Keratinocyte (primary cell): Measurements from ENCODE around the gene MFSD1. TPM values are rescaled to one million over a fixed set of nuclear protein-coding genes. Genes with fewer than 3 reads are reported as not detected.

Experiments used
- DNase-seq: peaks from one replicate; pipeline ENCODE4 v3.0.0-alpha.2; 2011; ENCODE audit warnings: low read depth, missing footprints, low spot score
- FAIRE-seq: peaks from 2 replicates; lab custom pipeline; 2011; peaks lifted over from hg19 to GRCh38; lab: Jason Lieb, UNC
- H2AFZ ChIP-seq: 2 replicates; pipeline ENCODE4 v1.6.0; 2012; ENCODE audit warnings: low read length, control low read depth, inconsistent platforms; ENCODE audit not compliant: control insufficient read depth
- H3K27ac ChIP-seq: 2 replicates; pipeline ENCODE4 v1.5.1; 2011; ENCODE audit warnings: low read length; ENCODE audit not compliant: control insufficient read depth, insufficient read depth
- H3K27me3 ChIP-seq: 3 replicates; pipeline ENCODE4 v1.6.0; 2011; ENCODE audit warnings: low read length; ENCODE audit not compliant: control insufficient read depth, insufficient read depth; ENCODE audit errors: extremely low read depth
- H3K36me3 ChIP-seq, 2 experiments: 2 replicates in 1 of 2; 3 replicates in 1 of 2; pipeline ENCODE4 v1.5.1; 2011; ENCODE audit warnings: low read length in 2 of 2, mild to moderate bottlenecking in 1 of 2; ENCODE audit not compliant: control insufficient read depth in 2 of 2, insufficient read depth in 2 of 2; ENCODE audit errors: extremely low read depth in 1 of 2
- H3K4me1 ChIP-seq: 3 replicates; pipeline ENCODE4 v1.5.1; 2011; ENCODE audit warnings: low read length; ENCODE audit not compliant: control insufficient read depth, insufficient read depth; ENCODE audit errors: extremely low read depth
- H3K4me2 ChIP-seq: 3 replicates; pipeline ENCODE4 v1.6.0; 2011; ENCODE audit warnings: low read depth, low read length; ENCODE audit not compliant: control insufficient read depth, insufficient read depth; ENCODE audit errors: extremely low read depth
- H3K4me3 ChIP-seq, 3 experiments: fragments of 200-600 bp in 1 of 3; sonication (generic) in 1 of 3; 2 replicates in 2 of 3; 3 replicates in 1 of 3; pipeline ENCODE4 v1.5.1; 2011 to 2016; ENCODE audit warnings: low read length in 3 of 3, mild to moderate bottlenecking in 3 of 3, control low read depth in 2 of 3, inconsistent platforms in 1 of 3, low read depth in 1 of 3, mixed read lengths in 1 of 3, mixed run types in 1 of 3, moderate library complexity in 1 of 3; ENCODE audit not compliant: control insufficient read depth in 2 of 3, insufficient read depth in 2 of 3; ENCODE audit errors: extremely low read depth in 1 of 3
- H3K79me2 ChIP-seq: 2 replicates; pipeline ENCODE4 v1.6.0; 2012; ENCODE audit warnings: low read length; ENCODE audit not compliant: control insufficient read depth, insufficient read depth
- H3K9ac ChIP-seq: 3 replicates; pipeline ENCODE4 v1.6.0; 2011; ENCODE audit warnings: low read length; ENCODE audit not compliant: control insufficient read depth, insufficient read depth; ENCODE audit errors: extremely low read depth
- H3K9me1 ChIP-seq: 3 replicates; pipeline ENCODE4 v1.6.0; 2011; ENCODE audit warnings: low read length; ENCODE audit not compliant: control insufficient read depth, insufficient read depth; ENCODE audit errors: extremely low read depth
- H3K9me3 ChIP-seq: 2 replicates; pipeline ENCODE4 v1.5.1; 2012; ENCODE audit warnings: low read depth, low read length; ENCODE audit not compliant: control insufficient read depth
- H4K20me1 ChIP-seq: 3 replicates; pipeline ENCODE4 v1.6.0; 2011; ENCODE audit warnings: low read length; ENCODE audit not compliant: control insufficient read depth, insufficient read depth; ENCODE audit errors: extremely low read depth
- EZH2 ChIP-seq: IDR thresholded peaks from one replicate; pipeline ENCODE4 v1.6.1; 2012; ENCODE audit warnings: inconsistent platforms, mild to moderate bottlenecking, low read length, moderate library complexity
- dilution Hi-C: fragments of 300-500 bp; cut with MboI; formaldehyde crosslinking; loops from one replicate; pipeline ENCODE4 v1.7.0; 2020; ENCODE audit warnings: low sequenced_read_pairs; ENCODE audit not compliant: extremely low pct_ligation_motif_present
- polyA plus RNA-seq, 5 experiments: library from polyadenylated mRNA; depleted of rRNA in 3 of 5; stranded (reverse) in 3 of 5; stranded (forward) in 1 of 5; unstranded in 1 of 5; fragments of >200 nt; gene quantifications; 1 replicate in 1 of 5; 2 replicates in 3 of 5; 3 replicates in 1 of 5; pipeline versions ENCODE4 v1.2.1 to v1.2.3, GENCODE V29; 2011 to 2012; ENCODE audit warnings: missing spikeins in 2 of 5, low read depth in 1 of 5, low replicate concordance in 1 of 5
- TF ChIP-seq, protein P1 (sequence below), 3 experiments: IDR thresholded peaks in 1 of 3; conservative IDR thresholded peaks in 1 of 3; optimal IDR thresholded peaks in 1 of 3; 2 replicates in 2 of 3; 3 replicates in 1 of 3; pipeline versions ENCODE3 to v1.5.1; 2011; ENCODE audit warnings: low read length in 3 of 3, mild to moderate bottlenecking in 3 of 3, moderate library complexity in 2 of 3, control low read depth in 1 of 3, inconsistent platforms in 1 of 3; ENCODE audit not compliant: insufficient read depth in 2 of 3; ENCODE audit errors: extremely low read depth in 1 of 3

MFSD1 gene
- polyA plus RNA-seq, 1 donor (not counting 4 experiments of a cell fraction or from before 2014, with no cell fraction given): 49.8 TPM

DNA sequence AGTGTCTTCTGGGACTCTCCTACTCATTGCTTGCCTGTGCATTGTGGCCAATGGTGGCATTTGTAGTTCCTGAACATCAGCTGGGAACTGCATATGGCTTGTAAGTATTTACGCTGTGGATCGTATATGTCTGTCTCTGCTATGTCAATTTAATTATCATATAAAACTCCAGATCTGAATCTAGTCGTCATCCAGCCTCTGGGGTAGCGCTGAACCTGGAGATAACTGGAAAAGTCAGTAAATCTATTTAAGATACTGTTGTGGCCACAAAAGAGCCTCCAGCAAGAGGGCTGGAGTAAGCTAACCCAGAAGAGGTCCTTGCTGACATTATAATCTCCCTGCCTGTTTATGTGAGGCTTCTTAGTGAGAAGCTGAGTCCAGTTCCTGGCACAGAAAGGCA, 21.6 kb downstream of the MFSD1 start:
- no peak for FAIRE-seq

DNA sequence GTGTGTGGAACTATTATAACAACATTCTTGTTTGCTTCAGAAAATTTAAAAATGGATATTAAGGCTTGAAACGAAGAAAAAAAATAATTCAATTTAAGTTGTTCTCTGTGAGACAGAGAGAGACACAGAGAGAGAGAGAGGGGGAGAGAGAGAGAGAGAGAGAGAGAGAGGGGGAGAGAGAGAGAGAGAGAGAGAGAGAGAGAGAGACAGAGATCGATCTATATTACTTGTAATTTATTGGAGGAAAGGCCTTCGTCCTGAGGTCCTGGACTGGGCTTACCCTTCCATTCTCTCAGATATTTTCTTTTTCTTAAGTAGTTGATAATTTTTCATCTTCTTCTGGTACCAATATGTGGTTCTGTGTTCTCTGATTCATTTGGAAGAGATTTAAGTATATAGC, 25.9 kb downstream of the MFSD1 start:
- Histone ChIP-seq H3K9ac (no peak overlapping the region), H3K79me2 (no peaks in the 10 kb centered on the region), H2AFZ (no peak overlapping the region), H3K9me3 (no peaks in the 10 kb centered on the region), H3K4me3 (no peak overlapping the region), H3K36me3 (peaks cover 0 to 11% of the 10 kb centered on the region in 2 experiments), H3K9me1 (no peaks in the 10 kb centered on the region), H3K4me1 (no peaks in the 10 kb centered on the region), H4K20me1 (no peaks in the 10 kb centered on the region), H3K4me2 (no peak overlapping the region), H3K27me3 (no peaks in the 10 kb centered on the region), H3K27ac (no peak overlapping the region)
- no peak for DNase-seq
- TF ChIP-seq, protein P1, sequence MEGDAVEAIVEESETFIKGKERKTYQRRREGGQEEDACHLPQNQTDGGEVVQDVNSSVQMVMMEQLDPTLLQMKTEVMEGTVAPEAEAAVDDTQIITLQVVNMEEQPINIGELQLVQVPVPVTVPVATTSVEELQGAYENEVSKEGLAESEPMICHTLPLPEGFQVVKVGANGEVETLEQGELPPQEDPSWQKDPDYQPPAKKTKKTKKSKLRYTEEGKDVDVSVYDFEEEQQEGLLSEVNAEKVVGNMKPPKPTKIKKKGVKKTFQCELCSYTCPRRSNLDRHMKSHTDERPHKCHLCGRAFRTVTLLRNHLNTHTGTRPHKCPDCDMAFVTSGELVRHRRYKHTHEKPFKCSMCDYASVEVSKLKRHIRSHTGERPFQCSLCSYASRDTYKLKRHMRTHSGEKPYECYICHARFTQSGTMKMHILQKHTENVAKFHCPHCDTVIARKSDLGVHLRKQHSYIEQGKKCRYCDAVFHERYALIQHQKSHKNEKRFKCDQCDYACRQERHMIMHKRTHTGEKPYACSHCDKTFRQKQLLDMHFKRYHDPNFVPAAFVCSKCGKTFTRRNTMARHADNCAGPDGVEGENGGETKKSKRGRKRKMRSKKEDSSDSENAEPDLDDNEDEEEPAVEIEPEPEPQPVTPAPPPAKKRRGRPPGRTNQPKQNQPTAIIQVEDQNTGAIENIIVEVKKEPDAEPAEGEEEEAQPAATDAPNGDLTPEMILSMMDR (optimal IDR thresholded peaks at IDR 0.05 in 1 of 3, IDR thresholded peaks at IDR 0.05 in 1 of 3, conservative IDR thresholded peaks at IDR 0.05 in 1 of 3; ENCODE audit: extremely low read depth in 1 of 3, insufficient read depth in 2 of 3, low read length in 3 of 3): no peak
- TF ChIP-seq EZH2: no peak
- dilution Hi-C loops: no loop called here
- no peak for FAIRE-seq

More for the DNA sequence above, 21.6 kb downstream of the MFSD1 start:
- no peaks in the 10 kb centered on the region for H3K79me2 ChIP-seq
- H3K4me3 ChIP-seq: no peak overlapping the region
- H3K9me3 ChIP-seq: no peaks in the 10 kb centered on the region
- no peak overlapping the region for H3K4me2 ChIP-seq
- H3K4me1 ChIP-seq: no peaks in the 10 kb centered on the region
- H4K20me1 ChIP-seq: no peaks in the 10 kb centered on the region
- H2AFZ ChIP-seq: no peak overlapping the region
- dilution Hi-C loops: no loop called here
- H3K9ac ChIP-seq: no peak overlapping the region
- no peaks in the 10 kb centered on the region for H3K27me3 ChIP-seq
- no peak overlapping the region for H3K27ac ChIP-seq
- DNase-seq: no peak
- peaks cover 6 to 11% of the 10 kb centered on the region in 2 experiments for H3K36me3 ChIP-seq
- TF ChIP-seq, protein P1 (optimal IDR thresholded peaks at IDR 0.05 in 1 of 3, IDR thresholded peaks at IDR 0.05 in 1 of 3, conservative IDR thresholded peaks at IDR 0.05 in 1 of 3; ENCODE audit: extremely low read depth in 1 of 3, insufficient read depth in 2 of 3, low read length in 3 of 3): no peak
- TF ChIP-seq EZH2: no peak
- H3K9me1 ChIP-seq: no peaks in the 10 kb centered on the region
